Panc1 (cell line): ENCODE measurements around the gene ATP9A. TPM values are rescaled to one million over a fixed set of nuclear protein-coding genes. Genes with fewer than 3 reads are reported as not detected.

Experiments
- ATAC-seq: fragments of 200-7000 bp; cut with Tn5 transposase; 2 replicates; pipeline ENCODE4 v1.9.1; 2020; ENCODE audit warnings: mild to moderate bottlenecking, moderate library complexity
- BruUV-seq: library from RNA; stranded (reverse); fragments of 400-500 nt; replicated peaks from 2 replicates; lab custom pipeline; 2021; lab: Mats Ljungman, UMichigan
- CTCF ChIA-PET: fragments of 300-600 bp; sonication (Branson Sonifier 250); formaldehyde crosslinking; loops from one replicate; lab custom pipeline; 2022; ENCODE audit warnings: antibody characterized with exemption; lab: Charles Lee
- POLR2A ChIA-PET: fragments of 300-600 bp; sonication (Branson Sonifier 250); formaldehyde crosslinking; loops from one replicate; lab custom pipeline; 2022; ENCODE audit warnings: antibody characterized with exemption; lab: Charles Lee
- DNase-seq: peaks from one replicate; pipeline ENCODE4 v3.0.0-alpha.2; 2010; ENCODE audit warnings: low read depth, low spot score
- H3K27ac ChIP-seq: 2 replicates; pipeline ENCODE4 v1.5.1; 2011; ENCODE audit warnings: mild to moderate bottlenecking, low read length, inconsistent platforms
- H3K27me3 ChIP-seq: fragments of 200-500 bp; sonication (Bioruptor generic); 2 replicates; pipeline ENCODE4 v1.6.0; 2014; ENCODE audit warnings: low read length, inconsistent platforms; ENCODE audit not compliant: control insufficient read depth, insufficient read depth
- H3K36me3 ChIP-seq: fragments of 200-500 bp; sonication (Bioruptor generic); 2 replicates; pipeline ENCODE4 v1.5.1; 2014; ENCODE audit warnings: inconsistent platforms, mild to moderate bottlenecking, low read length, moderate library complexity; ENCODE audit not compliant: control insufficient read depth, insufficient read depth
- H3K4me1 ChIP-seq: 2 replicates; pipeline ENCODE4 v1.5.1; 2011; ENCODE audit warnings: inconsistent platforms, mild to moderate bottlenecking, low read length, moderate library complexity; ENCODE audit not compliant: control insufficient read depth, insufficient read depth
- H3K4me3 ChIP-seq, 2 experiments: 2 replicates each; pipeline ENCODE4 v1.5.1; 2011 to 2012; ENCODE audit warnings: low read depth in 2 of 2, low read length in 2 of 2, mild to moderate bottlenecking in 2 of 2, inconsistent platforms in 1 of 2, moderate library complexity in 1 of 2
- H3K9me3 ChIP-seq: fragments of 200-500 bp; sonication (Bioruptor generic); 2 replicates; pipeline ENCODE4 v1.5.1; 2014; ENCODE audit warnings: low read depth, mild to moderate bottlenecking, inconsistent platforms, low read length, moderate library complexity; ENCODE audit not compliant: control insufficient read depth, insufficient read depth
- POLR2AphosphoS5 ChIP-seq: IDR thresholded peaks from 2 replicates; pipeline ENCODE4 v1.6.1; 2012; ENCODE audit warnings: mild to moderate bottlenecking, low read depth, low read length, moderate library complexity
- REST ChIP-seq, 2 experiments: IDR thresholded peaks; 2 replicates each; pipeline ENCODE4 v1.6.1; 2011 to 2012; ENCODE audit warnings: low read depth in 2 of 2, control low read depth in 1 of 2, low read length in 1 of 2, mild to moderate bottlenecking in 1 of 2, moderate library complexity in 1 of 2; ENCODE audit not compliant: insufficient read depth in 1 of 2
- SIN3A ChIP-seq: IDR thresholded peaks from 2 replicates; pipeline ENCODE4 v1.6.1; 2012; ENCODE audit warnings: low read depth, mild to moderate bottlenecking, low read length, moderate library complexity, borderline replicate concordance; ENCODE audit not compliant: insufficient read depth
- TCF7L2 ChIP-seq: IDR thresholded peaks from 2 replicates; pipeline ENCODE4 v1.6.1; 2011; ENCODE audit warnings: mild to moderate bottlenecking, low read depth, low read length, inconsistent platforms
- in situ Hi-C: cut with HindIII; loops from 2 replicates; pipeline ENCODE4 v1.10.0; 2016; ENCODE audit warnings: low sequenced_read_pairs, low pct_unique_long_range_greater_than_20kb
- intact Hi-C: fragments of 100-400 bp; cut with micrococcal nuclease; formaldehyde crosslinking; loops from one replicate; pipeline ENCODE4 v1.10.0; 2022; ENCODE audit not compliant: unreplicated experiment
- total RNA-seq: library from RNA; stranded (reverse); gene quantifications from one replicate; pipeline ENCODE4 v1.2.1, GENCODE V29; 2021; ENCODE audit not compliant: unreplicated experiment
- TF ChIP-seq, protein P1 (sequence below): fragments of 450-650 bp; IDR thresholded peaks from 2 replicates; pipeline ENCODE4 v1.5.1; 2017; ENCODE audit warnings: mild to moderate bottlenecking

ATP9A gene
- total RNA-seq, 1 experiment from 2014 or later: 8.7 TPM

DNA sequence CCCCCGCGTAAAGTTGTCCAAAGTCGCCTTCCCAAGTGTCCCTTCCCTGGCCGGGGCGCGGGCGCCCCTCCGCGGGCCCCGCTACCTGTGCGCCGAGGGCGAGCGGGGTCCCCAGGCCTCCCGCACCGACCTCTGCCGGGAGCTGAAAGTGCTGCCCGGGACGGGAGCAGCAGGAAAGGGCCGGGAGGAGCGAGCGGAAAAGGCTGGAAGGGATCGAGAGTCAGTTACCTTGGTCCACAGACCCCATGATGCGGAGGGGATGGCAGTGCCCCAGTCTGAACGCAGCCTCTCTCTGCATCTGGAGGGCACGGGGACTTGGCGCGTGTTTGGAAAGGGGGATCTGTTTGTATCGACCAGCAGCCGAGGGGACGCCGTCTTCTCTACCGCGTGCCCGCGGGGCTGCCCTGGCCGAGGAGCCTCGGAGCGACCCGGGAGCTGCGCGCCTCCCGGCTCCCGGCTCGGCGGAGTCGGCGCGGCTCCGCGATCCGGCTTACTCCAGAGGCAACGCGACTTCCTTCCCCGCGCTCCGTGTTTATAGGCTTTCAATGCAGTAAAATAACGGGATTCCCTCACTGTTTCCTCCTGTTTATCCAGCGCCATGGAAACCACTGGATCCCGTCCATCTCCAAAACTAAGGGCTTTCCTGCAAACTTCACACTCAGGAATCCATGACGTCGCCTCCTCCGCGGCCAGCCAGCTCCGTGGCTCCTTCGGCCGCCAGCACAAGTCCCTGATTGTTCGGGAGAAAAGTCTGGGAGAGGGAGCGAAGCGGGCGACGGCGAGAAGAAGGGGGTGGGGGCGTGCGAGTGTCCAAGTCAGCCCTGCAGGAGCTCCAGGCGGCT, 205.6 kb downstream of the ATP9A start:
- intact Hi-C loops (loop anchor here (10.0 kb wide), 1 partner anchor 108 kb away; no protein-coding TSS in a partner anchor), in situ Hi-C loops (no loop called here)
- Histone ChIP-seq H3K9me3 (no peaks in the 10 kb centered on the region), H3K27ac (peak overlapping the region; percentile 93), H3K36me3 (no peaks in the 10 kb centered on the region), H3K27me3 (no peaks in the 10 kb centered on the region), H3K4me1 (peaks cover 36% of the 10 kb centered on the region), H3K4me3 (peak overlapping the region; percentile 53 to 92)
- TF ChIP-seq REST (IDR thresholded peaks at IDR 0.05; ENCODE audit: insufficient read depth in 1 of 2, low read depth in 2 of 2, low read length in 1 of 2) (0 out of 4 replicates have a peak, but pooled peaks of 1 of the 2 experiments have one; percentile 62), POLR2AphosphoS5 (peak; percentile 22; the same call in 1 of the 2 replicates), TCF7L2 (no peak; the same call in 1 of the 2 replicates), SIN3A (peak; percentile 67; the same call in 1 of the 2 replicates)
- TF ChIP-seq, protein P1, sequence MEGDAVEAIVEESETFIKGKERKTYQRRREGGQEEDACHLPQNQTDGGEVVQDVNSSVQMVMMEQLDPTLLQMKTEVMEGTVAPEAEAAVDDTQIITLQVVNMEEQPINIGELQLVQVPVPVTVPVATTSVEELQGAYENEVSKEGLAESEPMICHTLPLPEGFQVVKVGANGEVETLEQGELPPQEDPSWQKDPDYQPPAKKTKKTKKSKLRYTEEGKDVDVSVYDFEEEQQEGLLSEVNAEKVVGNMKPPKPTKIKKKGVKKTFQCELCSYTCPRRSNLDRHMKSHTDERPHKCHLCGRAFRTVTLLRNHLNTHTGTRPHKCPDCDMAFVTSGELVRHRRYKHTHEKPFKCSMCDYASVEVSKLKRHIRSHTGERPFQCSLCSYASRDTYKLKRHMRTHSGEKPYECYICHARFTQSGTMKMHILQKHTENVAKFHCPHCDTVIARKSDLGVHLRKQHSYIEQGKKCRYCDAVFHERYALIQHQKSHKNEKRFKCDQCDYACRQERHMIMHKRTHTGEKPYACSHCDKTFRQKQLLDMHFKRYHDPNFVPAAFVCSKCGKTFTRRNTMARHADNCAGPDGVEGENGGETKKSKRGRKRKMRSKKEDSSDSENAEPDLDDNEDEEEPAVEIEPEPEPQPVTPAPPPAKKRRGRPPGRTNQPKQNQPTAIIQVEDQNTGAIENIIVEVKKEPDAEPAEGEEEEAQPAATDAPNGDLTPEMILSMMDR: peak; percentile 73
- ChIA-PET POLR2A (interaction anchor here (0.5 to 0.6 kb wide), 2 partner anchors 87 to 565 kb away, joined by 4 read pairs; no protein-coding TSS in a partner anchor), CTCF (interaction anchor here (0.7 to 1.2 kb wide), 4 partner anchors 8 to 177 kb away, joined by 3 to 5 read pairs (median 4); no protein-coding TSS in a partner anchor)
- BruUV-seq: no TSS peak
- ATAC-seq (peak; percentile 68), DNase-seq (peak; percentile 55)

DNA sequence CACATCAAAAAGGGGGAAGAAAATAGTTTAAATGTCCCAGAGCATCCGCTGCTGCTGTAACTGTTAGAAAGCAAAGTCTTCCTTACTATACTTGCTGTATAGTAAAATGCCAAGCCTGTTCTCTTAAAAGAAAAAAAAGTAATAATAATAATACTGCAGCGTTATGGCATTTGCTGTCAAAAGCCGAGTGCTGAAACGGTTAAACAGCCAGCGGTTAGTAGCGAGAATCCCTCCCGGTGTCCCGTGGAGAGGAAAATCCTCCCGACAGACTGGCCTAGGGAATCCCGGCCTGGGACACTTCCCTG, 206.2 kb downstream of the ATP9A start:
- DNase-seq: no peak
- Histone ChIP-seq H3K4me3 (peak overlapping the region; percentile 53 to 92), H3K27ac (peak overlapping the region; percentile 93), H3K27me3 (no peaks in the 10 kb centered on the region), H3K9me3 (no peaks in the 10 kb centered on the region), H3K4me1 (peaks cover 36% of the 10 kb centered on the region), H3K36me3 (no peaks in the 10 kb centered on the region)
- TF ChIP-seq TCF7L2: no peak
- TF ChIP-seq, protein P1: no peak
- TF ChIP-seq POLR2AphosphoS5: no peak
- TF ChIP-seq REST (IDR thresholded peaks at IDR 0.05; ENCODE audit: insufficient read depth in 1 of 2, low read depth in 2 of 2, low read length in 1 of 2): 0 out of 4 replicates have a peak, but pooled peaks of 1 of the 2 experiments have one; percentile 12
- CTCF ChIA-PET: interaction anchor here (0.7 kb wide), 2 partner anchors 48 to 75 kb away, joined by 3 read pairs; no protein-coding TSS in a partner anchor
- intact Hi-C loops (loop anchor here (10.0 kb wide), 1 partner anchor 107 kb away; no protein-coding TSS in a partner anchor), in situ Hi-C loops (no loop called here)
- BruUV-seq: no TSS peak
- POLR2A ChIA-PET: no interaction called here
- 0 out of 2 replicates have a peak, but pooled peaks have one; percentile 2 for ATAC-seq
